ENCODE results near the gene RRP15. TPM values are rescaled to one million over a fixed set of nuclear protein-coding genes. Genes with fewer than 3 reads are reported as not detected.

Gene RRP15
- total RNA-seq, 1 experiment from 2014 or later, result 32.1 TPM

GRCh38 chr1:218357893-218358232, 72.8 kb downstream of the RRP15 start:
- H3K36me3 ChIP-seq (ENCODE audit: control insufficient read depth, insufficient read depth, low read length), result no peaks in the 10 kb centered on the region; the same call in 1 of the 2 replicates
- POLR2A ChIA-PET, result no interaction called here
- no TSS peak for BruUV-seq (replicated peaks)

GRCh38 chr1:218361298-218362065, 76.4 kb downstream of the RRP15 start:
- Histone ChIP-seq H3K9me3 (ENCODE audit: control insufficient read depth, insufficient read depth, low read depth, low read length) (no peaks in the 10 kb centered on the region), H3K4me1 (ENCODE audit: control insufficient read depth, insufficient read depth, low read length) (peaks cover 93% of the 10 kb centered on the region), H3K27me3 (ENCODE audit: control insufficient read depth, insufficient read depth, low read length) (no peaks in the 10 kb centered on the region), H3K36me3 (ENCODE audit: control insufficient read depth, insufficient read depth, low read length) (peaks cover 2% of the 10 kb centered on the region; the same call in 1 of the 2 replicates), H3K27ac (ENCODE audit: low read length) (peak overlapping the region; percentile 100), H3K4me3 (ENCODE audit: low read depth in 2 of 2, low read length in 2 of 2) (no peak overlapping the region)
- peak; percentile 63 for ATAC-seq
- in situ Hi-C loops (cut with HindIII; ENCODE audit: low pct_unique_long_range_greater_than_20kb, low sequenced_read_pairs), result no loop called here
- POLR2A ChIA-PET, result no interaction called here
- TF ChIP-seq SIN3A (IDR thresholded peaks at IDR 0.05; ENCODE audit: borderline replicate concordance, insufficient read depth, low read depth, low read length), result no peak
- TF ChIP-seq CTCF (IDR thresholded peaks at IDR 0.05), result peak; percentile 86
- no TSS peak for BruUV-seq (replicated peaks)
- intact Hi-C loops (cut with micrococcal nuclease; ENCODE audit: unreplicated experiment), result loop anchor here (5.0 kb wide), 2 partner anchors 101 to 706 kb away; no protein-coding TSS in a partner anchor
- DNase-seq (ENCODE audit: low read depth, low spot score), result no peak
- CTCF ChIA-PET, result interaction anchor here (0.6 kb wide), 2 partner anchors 43 to 566 kb away, joined by 3 to 9 read pairs; no protein-coding TSS in a partner anchor

More at GRCh38 chr1:218357893-218358232, 72.8 kb downstream of the RRP15 start:
- in situ Hi-C loops (cut with HindIII; ENCODE audit: low pct_unique_long_range_greater_than_20kb, low sequenced_read_pairs), result no loop called here
- peak overlapping the region; percentile 100 for H3K27ac ChIP-seq (ENCODE audit: low read length)
- TF ChIP-seq SIN3A (IDR thresholded peaks at IDR 0.05; ENCODE audit: borderline replicate concordance, insufficient read depth, low read depth, low read length) (no peak), TCF7L2 (IDR thresholded peaks at IDR 0.05; ENCODE audit: low read depth, low read length) (no peak), CTCF (IDR thresholded peaks at IDR 0.05) (no peak), REST (IDR thresholded peaks at IDR 0.05; ENCODE audit: insufficient read depth in 1 of 2, low read depth in 2 of 2, low read length in 1 of 2) (no peak)
- H3K27me3 ChIP-seq (ENCODE audit: control insufficient read depth, insufficient read depth, low read length), result no peaks in the 10 kb centered on the region
- peak overlapping the region in 1 of 2 experiments; percentile 19; a peak in 1 of 4 replicates for H3K4me3 ChIP-seq (ENCODE audit: low read depth in 2 of 2, low read length in 2 of 2)
- DNase-seq (ENCODE audit: low read depth, low spot score), result no peak
- no peaks in the 10 kb centered on the region for H3K9me3 ChIP-seq (ENCODE audit: control insufficient read depth, insufficient read depth, low read depth, low read length)
- peaks cover 90% of the 10 kb centered on the region for H3K4me1 ChIP-seq (ENCODE audit: control insufficient read depth, insufficient read depth, low read length)
- intact Hi-C loops (cut with micrococcal nuclease; ENCODE audit: unreplicated experiment), result loop anchor here (10.0 kb wide), 1 partner anchor 317 kb away; no protein-coding TSS in a partner anchor
- ATAC-seq, result no peak
- CTCF ChIA-PET, result no interaction called here

Data from Panc1 (cell line).